Measurements from ENCODE around the gene SRRM3.
"Not testable (repeated sequence)": the region's sequence is repeated elsewhere in the genome, so short reads cannot be mapped to it uniquely, and the experiment has no call there.

The SRRM3 gene

DNA sequence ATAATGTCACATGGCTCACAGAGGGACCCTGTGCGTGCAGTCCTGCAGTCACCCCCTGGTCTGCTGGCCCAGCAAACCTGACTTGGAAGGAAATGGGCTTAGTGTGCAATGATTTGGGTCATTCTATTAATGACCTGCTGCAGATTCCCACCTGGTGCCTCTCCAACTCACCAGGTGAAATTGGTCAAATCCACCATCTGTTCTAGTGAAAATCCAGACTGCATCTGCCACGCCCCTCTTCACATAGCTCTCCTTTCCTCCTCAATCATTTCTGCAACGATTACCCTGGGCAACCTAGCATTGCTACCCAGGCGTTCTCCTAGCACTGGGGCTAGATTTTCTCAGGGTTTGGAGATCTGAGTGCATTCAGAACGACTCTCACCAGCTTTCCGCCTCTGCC is 29.4 kb downstream of the SRRM3 start:
- no peak for DNase-seq (ENCODE audit: low read depth)

DNA sequence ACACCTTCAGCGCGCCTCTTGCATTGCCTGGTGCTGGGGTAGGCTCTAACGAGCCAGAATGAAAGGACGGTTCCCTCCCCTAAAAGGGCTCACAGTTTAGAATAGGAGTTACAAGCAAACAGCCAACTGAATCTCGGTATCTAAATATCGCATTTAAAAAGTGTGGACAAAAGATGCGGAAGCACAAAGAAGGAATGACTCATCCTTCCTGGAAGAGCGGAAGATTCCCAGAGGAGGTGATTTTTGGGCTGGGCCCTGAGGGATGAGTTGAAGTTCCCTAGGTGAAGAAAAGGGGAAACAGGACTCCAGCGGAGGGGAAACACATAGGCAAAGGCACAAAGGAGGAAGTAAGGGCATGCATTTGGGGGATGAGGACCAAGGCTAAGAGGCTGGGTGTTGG is 29.9 kb downstream of the SRRM3 start:
- DNase-seq (ENCODE audit: low read depth): no peak

DNA sequence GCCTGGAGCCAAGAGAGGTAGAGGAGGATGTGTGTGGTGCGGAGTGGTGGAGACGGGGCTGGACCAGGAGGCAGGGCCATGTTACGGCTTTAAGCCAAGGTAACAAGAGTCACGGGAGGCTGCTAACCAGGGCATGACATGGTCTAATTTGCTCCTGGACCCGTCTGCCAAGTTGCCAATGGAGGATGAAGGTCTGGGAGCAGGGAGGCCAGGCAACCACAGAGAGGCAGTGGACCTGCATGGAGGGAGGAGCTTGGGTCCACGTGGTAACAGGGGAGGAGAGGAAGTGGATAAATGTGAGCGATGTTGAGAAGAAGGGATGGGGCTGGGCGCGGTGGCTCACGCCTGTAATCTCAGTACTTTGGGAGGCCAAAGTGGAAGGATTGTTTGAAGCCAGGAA is 31.0 kb downstream of the SRRM3 start:
- no peak for DNase-seq (ENCODE audit: low read depth)

DNA sequence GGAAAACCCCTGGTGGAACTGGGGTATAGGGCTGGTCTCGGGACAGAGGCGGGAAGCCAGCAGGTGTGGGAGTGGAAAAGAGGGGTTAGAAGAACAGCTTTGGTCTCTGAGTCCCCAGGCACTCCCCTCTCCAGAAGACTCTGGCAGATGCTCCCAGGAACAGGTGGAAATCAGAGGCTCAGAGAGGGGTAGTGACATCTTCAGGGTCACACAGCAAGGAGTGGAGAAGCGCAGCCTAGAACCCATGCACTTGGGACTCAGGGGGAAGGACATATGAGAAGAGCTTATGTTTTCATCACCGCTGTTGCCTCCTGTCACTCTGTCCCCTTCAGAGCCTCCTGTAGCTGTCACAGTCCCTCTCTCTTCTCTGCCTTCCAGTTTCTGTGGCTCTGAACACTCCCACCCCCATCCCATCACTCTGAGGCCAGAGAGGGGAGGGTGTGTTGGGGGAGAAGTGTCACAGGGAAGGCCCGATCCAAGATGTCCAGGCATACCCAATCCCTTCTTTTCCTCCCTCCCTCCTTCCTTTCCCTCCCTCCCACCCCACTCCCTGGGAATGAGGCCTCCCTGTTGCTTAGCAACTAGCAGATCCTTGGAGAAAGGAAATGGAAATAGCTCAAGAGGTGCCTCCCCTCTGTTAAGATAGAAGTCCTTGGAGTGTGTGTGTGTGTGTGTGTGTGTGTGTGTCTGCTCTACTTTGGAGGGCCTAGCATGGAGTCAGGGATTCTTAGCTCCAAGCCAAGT is 32.0 kb downstream of the SRRM3 start:
- no peak for DNase-seq (ENCODE audit: low read depth)

DNA sequence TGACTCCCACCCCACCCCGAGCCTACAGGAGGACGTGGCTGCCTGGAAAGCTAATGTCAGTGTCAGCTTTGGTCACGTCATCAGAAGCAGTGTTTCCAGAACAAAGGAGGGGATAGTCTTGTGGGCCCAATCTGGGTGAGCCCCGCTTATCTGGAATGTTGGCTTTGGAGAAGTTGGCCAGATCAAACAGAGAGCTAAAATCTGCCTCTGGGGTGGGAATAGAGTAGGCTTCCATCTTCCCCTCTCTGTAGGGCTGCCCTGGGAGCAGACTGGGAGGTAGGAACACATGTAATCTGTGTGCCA is 32.5 kb downstream of the SRRM3 start:
- DNase-seq (ENCODE audit: low read depth): no peak

DNA sequence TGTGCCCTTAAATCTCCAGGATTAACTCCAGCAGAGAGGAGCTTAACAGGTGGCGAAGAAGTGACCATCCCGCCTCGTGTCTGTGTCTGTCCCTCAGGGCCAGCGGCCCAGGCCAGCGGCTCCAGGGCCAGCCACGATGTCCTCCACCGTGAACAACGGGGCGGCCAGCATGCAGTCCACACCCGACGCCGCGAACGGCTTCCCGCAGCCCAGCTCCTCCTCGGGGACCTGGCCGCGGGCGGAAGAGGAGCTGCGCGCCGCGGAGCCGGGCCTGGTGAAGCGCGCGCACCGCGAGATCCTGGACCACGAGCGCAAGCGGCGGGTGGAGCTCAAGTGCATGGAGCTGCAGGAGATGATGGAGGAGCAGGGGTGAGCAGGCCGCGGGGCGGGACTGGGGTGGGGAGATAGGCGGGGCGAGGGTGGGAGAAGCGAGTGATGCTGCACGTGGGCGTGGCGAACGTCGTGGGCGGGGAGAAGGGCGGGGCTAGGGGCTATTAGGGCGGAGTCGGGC is 33.3 kb downstream of the SRRM3 start:
- peak; percentile 63 for DNase-seq (ENCODE audit: low read depth)

DNA sequence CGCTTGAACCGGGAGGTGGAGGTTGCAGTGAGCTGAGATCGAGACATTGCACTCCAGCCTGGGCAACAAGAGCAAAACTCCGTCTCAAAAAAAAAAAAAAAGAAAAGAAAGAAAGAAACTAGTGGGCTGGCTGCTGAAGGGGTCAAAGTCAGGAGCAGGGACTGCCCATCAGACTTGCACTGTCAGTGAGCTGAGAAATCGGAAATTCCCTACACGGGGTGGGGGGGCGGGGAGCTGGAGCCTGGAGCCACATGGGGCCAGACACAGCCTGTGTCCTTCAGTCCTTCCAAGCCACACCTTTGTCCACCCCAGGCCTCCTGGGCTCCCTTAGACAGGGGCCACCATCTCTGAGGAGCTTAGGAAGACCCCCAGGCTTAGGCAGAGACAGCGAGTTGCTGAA is 34.5 kb downstream of the SRRM3 start:
- DNase-seq (ENCODE audit: low read depth): no peak

DNA sequence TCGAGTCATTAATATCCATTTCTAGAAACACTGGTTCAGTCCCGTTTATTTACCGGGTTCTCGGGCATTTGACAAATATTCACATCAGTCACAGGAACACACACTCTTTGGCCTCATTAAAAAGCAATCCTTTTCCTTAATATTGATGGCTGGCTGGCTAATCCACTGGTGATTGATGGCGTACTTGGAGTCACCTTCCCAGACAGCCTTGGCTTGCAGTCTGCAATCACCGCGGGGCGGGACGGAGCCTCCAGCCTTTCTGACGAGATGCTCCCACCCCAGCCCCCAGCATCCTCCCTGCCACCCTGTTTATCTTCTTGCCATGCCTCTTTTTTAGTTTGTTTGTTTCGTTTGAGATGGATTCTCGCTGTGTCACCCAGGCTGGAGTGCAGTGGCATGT is 36.6 kb downstream of the SRRM3 start:
- no peak for DNase-seq (ENCODE audit: low read depth)

DNA sequence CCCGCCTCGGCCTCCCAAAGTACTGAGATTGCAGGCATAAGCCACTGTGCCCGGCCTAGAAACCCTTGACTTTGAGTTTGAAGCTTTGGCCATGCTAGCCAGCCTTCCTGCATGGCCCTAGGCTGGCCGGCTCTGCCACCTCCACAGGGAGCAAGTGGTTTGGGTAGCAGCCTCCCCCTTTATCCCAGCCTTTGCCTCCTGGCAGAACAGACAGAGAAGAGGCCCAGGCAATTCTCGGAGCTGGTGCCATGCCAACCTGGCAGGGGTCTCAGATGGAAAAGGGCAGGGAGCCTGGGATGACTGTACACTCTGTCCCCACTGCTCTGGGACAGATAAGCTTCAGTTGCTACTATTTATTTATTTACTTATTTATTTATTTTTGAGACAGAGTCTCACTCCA is 39.4 kb downstream of the SRRM3 start:
- DNase-seq (ENCODE audit: low read depth): no peak

DNA sequence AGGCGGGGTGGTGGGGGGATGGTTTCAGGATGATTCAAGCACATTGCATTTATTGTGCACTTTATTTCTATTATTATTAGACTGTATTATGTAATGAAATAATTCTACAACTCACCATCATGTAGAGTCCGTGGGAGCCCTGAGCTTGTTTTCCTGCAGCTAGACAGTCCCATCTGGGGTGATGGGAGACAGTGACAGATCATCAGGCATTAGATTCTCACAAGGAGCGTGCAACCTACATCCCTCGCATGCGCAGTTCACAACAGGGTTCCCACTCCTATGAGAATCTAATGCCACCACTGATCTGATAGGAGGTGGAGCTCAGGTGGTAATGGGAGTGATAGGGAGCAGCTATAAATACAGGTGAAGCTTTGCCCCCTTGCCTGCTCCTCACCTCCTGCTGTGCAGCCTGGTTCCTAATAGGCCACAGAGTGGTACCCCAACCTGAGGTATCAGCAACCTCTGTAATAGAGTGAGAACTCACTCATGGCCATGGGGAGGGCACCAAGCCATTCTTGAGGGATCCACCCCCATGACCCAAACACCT is 40.9 kb downstream of the SRRM3 start:
- not testable (repeated sequence) for DNase-seq (ENCODE audit: low read depth)

DNA sequence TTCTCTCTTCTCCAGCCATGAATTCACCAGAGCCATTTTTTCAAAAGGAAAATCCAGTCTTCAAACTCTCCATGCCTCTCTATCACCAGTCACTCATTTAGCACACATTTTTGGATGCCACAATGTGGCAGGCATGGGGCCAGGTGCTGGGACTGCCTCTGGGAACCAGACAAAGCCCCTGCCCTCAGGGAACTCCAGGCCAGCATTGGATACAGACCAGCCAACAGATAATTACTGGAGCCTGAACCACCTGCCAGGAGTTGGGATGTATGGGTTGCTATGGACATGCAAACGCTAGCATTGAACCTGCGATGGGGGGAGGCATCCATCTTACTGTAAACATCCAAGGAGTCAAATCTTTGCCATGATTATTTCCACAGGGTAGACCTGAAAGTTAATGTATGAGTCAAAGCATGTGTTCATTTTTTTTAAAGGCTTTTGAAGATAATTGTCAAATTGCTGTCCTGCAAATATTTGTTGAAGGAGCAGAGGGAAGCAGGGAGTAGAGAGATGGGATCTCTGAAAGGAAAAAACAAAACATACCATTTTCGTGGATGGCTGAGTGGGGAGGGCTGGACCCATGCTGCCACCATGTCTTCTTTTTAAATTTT is 43.2 kb downstream of the SRRM3 start:
- DNase-seq (ENCODE audit: low read depth): no peak

DNA sequence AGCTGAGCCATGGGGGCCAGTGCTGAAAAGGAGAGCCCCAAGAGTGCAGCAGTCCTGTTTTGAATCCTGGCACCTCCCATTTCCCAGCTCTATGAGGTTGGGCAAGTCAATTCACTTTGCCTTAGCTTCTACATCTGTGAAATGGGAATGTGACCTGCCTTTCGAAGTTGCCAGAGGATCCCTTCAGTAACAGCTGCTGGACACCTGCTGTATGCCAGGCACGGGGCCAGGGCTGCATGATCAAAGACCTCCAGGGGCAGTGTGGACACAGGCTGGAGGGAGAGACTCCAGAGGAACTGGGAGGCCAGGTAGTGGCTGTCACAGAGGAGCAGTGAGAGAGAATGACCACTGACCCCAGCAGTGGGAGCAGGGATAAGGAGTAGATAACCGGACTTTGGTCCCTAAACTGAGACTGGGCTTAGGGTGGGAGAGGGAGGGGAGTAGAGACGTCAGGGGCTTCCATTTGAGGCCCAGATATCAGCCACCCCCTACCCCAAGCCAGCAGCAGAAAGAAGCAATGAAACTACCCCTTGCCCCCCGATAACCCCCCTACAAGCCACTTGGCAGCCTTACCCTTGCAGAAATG is 45.2 kb downstream of the SRRM3 start:
- DNase-seq (ENCODE audit: low read depth): no peak

DNA sequence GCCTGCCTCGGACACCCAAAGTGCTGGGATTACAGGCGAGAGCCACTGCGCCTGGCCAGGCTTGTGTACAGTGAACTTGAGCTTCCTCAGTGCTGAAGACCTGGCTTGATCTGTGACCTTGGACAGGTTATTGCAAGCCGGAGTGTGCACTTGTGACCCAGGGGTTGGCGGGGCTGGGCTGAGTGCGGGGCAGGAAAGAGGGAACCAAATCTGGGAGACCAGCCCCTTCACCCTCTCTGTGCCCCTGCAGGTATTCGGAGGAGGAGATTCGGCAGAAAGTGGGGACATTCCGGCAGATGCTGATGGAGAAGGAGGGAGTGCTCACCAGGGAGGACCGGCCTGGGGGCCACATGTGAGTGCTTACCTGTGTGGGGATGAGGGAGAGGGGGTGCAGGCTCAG is 46.2 kb downstream of the SRRM3 start:
- no peak for DNase-seq (ENCODE audit: low read depth)

DNA sequence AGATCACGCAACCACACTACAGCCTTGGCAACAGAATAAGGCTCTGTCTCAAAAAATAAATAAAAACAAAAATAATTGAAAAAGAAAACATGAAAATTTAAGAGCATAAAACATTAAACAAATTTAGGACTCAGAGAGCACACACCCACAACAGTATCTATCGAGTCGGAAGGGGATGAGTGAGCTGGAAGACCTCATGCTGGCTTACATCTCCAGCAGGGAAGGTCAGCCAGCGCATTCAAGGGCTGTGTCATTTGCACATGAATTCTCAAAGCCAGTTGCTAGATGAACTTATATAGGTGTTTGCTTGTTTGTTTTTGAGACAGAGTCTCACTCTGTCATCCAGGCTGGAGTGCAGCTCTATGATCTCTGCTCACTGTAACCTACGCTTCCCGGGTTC is 50.3 kb downstream of the SRRM3 start:
- DNase-seq (ENCODE audit: low read depth): no peak

DNA sequence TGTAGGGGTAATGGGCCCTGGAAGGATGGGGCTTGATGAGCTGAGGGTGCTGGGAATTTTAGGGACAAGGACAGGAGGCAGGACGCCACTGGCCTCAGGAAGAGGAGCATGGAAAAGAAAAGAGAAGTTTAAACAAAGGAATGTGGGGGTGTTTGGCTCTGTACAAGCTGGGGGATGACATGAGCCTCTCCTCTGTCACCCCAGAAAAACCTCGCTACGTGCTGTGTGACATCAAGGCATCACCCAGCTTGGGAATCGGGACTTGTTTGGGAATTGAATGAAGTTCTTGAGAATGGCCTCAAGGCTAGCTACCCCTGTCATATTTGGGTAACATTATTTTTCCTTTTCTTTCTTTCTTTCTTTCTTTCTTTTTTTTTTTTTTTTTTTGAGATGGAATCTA is 53.1 kb downstream of the SRRM3 start:
- DNase-seq (ENCODE audit: low read depth): no peak

DNA sequence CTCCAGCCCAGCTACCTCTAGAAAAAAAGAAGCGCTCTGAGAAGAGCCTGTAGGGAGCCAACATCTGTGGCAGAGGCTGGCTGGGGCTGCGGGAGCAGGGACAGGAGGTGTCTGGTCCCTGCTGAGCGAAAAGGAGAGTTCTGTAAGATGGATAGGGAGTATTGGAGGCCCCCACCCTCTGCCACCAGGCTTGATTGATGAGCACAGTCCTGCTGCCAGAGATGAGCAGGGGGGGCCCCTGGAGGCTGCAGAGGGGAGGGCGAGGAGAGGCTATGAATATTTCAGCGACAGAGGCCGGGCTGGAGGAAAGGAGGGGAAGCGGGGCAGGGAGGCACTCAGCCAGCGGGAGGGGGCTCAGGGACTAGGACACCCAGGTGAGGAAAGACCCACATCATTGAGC is 56.3 kb downstream of the SRRM3 start:
- no peak for DNase-seq (ENCODE audit: low read depth)

DNA sequence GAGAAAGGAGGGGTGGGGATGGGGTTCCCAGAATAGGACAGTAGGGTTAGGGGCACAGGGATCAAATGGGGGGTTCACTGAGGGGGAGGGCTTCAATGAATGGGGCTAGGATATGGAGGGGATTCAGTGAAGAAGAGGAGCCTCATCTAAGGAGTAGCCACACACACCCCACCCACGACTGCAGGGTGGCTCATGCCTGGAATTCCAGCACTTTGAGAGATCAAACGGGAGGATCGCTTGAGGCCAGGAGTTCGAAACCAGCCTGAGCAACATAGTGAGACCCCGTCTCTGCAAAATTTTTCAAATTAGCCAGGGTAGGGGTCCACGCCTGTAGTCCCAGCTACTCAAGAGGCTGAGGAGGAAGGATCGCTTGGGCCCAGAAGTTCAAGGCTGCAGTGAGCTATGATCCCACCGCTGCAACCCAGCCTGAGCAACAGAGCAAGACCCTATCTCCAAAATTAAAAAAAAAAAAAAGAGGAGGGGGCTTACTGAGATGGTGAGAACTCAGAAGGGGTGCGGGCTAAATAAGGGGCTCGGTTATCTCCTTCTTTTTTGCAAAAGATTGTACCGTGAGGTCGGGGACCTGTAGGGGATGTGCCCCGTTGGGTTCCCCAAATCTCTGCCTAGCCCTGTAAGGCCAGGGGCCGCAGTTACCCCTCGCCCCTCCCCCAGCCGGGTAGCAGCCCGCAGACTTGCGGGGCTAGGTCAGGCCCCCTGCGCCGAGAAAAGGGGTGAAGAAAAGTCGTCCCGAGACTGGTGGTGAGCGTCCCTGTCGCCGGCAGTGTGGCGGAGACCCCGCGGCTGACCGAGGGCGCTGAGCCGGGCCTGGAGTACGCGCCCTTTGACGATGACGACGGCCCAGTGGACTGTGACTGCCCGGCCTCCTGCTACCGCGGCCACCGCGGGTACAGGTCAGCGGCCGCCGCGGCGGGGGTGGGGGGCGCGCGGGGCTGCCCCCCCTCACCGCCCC is 57.7 kb downstream of the SRRM3 start:
- no peak for DNase-seq (ENCODE audit: low read depth)

DNA sequence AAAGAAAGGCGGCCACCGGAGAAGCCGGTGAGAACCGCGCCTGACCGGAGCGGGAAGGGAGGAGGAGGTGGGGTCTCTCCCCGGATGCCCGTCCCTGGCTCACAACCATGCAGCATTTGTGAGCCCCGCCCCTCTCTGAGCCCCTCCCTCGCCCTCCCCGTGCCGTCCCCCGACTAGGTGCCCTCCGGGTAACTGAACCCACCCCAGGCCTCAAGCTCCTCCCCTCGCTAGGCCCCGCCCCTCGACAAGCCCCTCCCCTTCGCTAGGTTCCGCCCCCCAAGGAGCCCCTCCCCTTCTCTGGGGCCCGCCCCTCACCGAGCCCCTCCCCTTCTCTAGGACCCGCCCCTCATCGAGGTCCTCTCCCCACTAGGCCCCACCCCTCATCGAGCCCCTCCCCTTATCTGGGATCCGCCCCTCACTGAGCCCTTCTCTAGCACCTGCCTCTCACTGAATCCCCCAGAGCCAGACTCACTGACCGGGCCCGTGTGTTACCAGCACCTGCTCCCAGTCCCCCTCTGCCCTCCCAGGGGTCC is 58.5 kb downstream of the SRRM3 start:
- DNase-seq (ENCODE audit: low read depth): peak; percentile 42

DNA sequence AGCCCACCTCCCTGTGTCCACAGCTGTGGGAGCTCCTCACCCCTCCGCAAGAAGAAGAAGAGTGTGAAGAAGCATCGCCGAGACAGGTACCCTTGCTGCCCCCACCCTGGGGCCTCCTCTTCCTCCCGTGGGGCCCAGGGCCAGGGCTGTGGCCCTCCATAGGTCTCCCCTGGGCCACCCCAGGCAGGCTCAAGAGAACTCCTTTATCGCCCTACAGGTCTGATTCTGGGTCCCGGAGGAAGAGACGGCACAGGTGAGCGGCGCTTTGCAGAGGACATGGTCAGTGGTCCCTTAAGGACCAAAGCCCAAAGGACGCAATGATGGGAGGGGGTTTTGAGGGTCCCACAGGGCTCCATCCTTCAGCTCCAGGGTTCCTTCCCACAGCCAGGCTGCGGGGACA is 59.6 kb downstream of the SRRM3 start:
- DNase-seq (ENCODE audit: low read depth): no peak

DNA sequence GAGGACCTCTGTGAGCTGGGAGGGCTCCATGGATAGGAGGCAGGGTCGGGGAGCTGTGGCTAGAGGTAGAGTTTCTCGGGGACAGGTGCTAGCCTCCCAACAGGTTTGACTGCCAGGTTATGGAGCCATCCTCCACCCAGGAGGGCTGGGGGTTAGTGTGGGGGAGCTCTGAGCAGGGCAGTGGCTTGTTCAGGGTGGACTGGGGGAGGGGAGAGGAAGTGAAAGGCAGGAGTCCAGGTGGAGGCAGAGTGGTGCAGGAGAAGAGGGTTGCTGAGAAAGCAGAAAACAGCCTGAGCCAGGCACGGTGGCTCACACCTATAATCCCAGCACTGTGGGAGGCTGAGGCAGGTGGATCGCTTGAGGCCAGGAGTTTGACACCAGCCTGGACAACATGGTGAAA is 60.2 kb downstream of the SRRM3 start:
- no peak for DNase-seq (ENCODE audit: low read depth)

DNA sequence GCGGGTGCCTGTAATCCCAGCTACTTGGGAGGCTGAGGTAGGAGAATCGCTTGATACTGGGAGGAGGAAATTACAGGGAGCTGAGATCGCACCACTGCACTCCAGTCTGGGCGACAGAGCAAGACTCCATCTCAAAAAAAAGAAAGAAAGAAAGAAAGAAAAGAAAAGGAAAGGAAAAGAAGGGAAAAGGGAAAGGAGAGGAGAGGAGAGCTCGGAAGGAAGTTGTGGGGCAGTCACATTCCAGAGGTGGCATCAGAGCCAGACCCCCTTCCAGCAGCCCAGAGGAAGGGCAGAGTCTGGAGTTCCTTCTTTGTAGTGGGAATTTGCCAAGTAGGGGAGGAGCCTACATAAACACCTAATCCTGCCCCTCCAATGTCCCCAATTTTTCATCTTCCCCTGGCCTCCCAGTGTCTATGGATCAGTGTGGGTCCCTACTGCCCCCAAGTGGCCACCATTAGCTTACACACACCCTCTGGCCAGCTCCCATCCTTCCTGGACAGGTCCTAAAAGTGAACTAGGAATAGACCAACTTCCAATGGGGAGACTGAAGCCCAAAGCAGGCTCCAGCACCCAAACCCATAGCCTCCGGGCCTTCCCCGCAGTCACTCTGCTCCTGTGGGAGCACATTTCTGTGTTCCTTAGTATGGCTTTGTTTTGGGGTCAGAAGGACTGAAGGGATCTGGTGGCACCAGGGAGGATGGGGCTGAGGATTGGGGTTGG is 61.1 kb downstream of the SRRM3 start:
- DNase-seq (ENCODE audit: low read depth): peak; percentile 73

Measured in ELR (cell line).